ENCODE results near the gene SHISA6.

Gene SHISA6

DNA sequence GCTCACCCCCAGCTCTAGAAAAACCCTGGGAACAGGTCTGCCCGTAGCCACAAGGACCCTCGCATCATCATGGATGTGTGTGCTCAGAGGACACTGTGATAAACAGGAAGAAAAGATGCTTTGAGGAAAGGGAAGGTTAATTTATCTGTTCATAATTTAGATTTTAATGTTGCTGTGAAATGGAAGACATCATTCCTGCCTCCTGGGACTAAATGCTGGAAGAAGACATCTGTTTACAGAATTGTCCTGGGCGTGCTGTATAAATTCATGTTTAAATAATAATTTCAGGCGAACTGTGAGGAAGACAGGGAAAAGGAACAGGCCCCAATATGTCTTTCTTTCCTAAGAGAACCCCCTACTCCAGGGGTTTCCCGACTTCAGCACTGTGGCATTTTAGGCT lies 112.6 kb downstream of the SHISA6 start:
- H2BK120ac ChIP-seq (ENCODE audit: low read depth, low read length) = no peak overlapping the region
- no peak for DNase-seq
- no peaks in the 10 kb centered on the region for H3K4me1 ChIP-seq (ENCODE audit: control insufficient read depth, insufficient read depth, low read depth, low read length)
- no peak overlapping the region for H2AFZ ChIP-seq (ENCODE audit: low read depth, low read length)
- no peak overlapping the region for H3K4ac ChIP-seq (ENCODE audit: low read depth in 1 of 2, low read length in 2 of 2)
- no peak overlapping the region for H3K18ac ChIP-seq (ENCODE audit: low read depth in 1 of 2, low read length in 2 of 2)
- no peak overlapping the region for H2BK12ac ChIP-seq (ENCODE audit: low read length in 2 of 2)
- no peak overlapping the region for H2AK5ac ChIP-seq (ENCODE audit: low read length, severe bottlenecking)
- no peak overlapping the region for H4K8ac ChIP-seq (ENCODE audit: low read length)
- H3K36me3 ChIP-seq (ENCODE audit: control insufficient read depth in 1 of 2, insufficient read depth in 2 of 2, low read depth in 1 of 2, low read length in 2 of 2) = no peaks in the 10 kb centered on the region
- no peak overlapping the region for H3K9ac ChIP-seq (ENCODE audit: low read length)
- no peak overlapping the region for H3K4me3 ChIP-seq (ENCODE audit: insufficient read depth in 1 of 2, low read depth in 1 of 2, low read length in 2 of 2)
- no peak overlapping the region for H2BK15ac ChIP-seq (ENCODE audit: low read depth, poor library complexity, severe bottlenecking)
- H3K9me3 ChIP-seq (ENCODE audit: control insufficient read depth, low read length) = peaks cover 3% of the 10 kb centered on the region
- WGBS = 81% methylated on average over 3 of the region's 5 CpGs
- no peak overlapping the region for H3K27ac ChIP-seq (ENCODE audit: low read length, poor library complexity, severe bottlenecking)
- H3K79me1 ChIP-seq (replicated peaks; ENCODE audit: low read length, poor library complexity, severe bottlenecking) = no peaks in the 10 kb centered on the region
- no peaks in the 10 kb centered on the region for H3K27me3 ChIP-seq (ENCODE audit: control insufficient read depth in 1 of 2, insufficient read depth in 1 of 2, low read length in 2 of 2)
- no peak overlapping the region for H3K4me2 ChIP-seq (ENCODE audit: low read length, poor library complexity, severe bottlenecking)
- H3K14ac ChIP-seq (ENCODE audit: low read length in 2 of 2) = no peak overlapping the region
- no peak overlapping the region for H2BK5ac ChIP-seq (ENCODE audit: low read depth, low read length, poor library complexity, severe bottlenecking)
- H4K91ac ChIP-seq (ENCODE audit: low read length) = no peak overlapping the region
- H3K23ac ChIP-seq (ENCODE audit: low read length in 2 of 2) = no peak overlapping the region

DNA sequence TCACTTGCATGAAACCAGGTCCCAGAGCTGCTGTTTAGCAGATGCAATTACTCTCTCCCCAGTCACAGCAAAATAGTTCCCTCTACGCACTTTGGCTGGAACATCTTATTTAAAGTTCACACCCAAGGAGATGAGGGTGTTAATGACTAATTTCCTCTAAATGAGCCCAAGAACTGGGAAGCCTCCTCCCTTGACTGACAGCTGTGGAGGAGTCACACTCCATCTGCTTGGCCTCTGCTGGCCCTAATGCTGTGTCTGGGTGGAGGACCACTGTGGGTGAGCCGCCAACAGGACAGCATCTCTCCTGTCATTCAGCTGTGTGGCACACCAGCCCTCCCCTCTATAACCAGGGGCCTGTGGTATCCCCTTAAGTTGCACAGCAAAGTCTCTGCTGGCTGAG lies 115.4 kb downstream of the SHISA6 start:
- H3K9ac ChIP-seq (ENCODE audit: low read length) = no peak overlapping the region
- no peak overlapping the region for H4K8ac ChIP-seq (ENCODE audit: low read length)
- no peak overlapping the region for H4K91ac ChIP-seq (ENCODE audit: low read length)
- H3K9me3 ChIP-seq (ENCODE audit: control insufficient read depth, low read length) = peaks cover 3% of the 10 kb centered on the region
- WGBS = no CpG with 5 or more reads among the region's 2 CpGs
- no peaks in the 10 kb centered on the region for H3K27me3 ChIP-seq (ENCODE audit: control insufficient read depth in 1 of 2, insufficient read depth in 1 of 2, low read length in 2 of 2)
- no peak overlapping the region for H3K4ac ChIP-seq (ENCODE audit: low read depth in 1 of 2, low read length in 2 of 2)
- H2AK5ac ChIP-seq (ENCODE audit: low read length, severe bottlenecking) = no peak overlapping the region
- no peaks in the 10 kb centered on the region for H3K4me1 ChIP-seq (ENCODE audit: control insufficient read depth, insufficient read depth, low read depth, low read length)
- no peak overlapping the region for H3K14ac ChIP-seq (ENCODE audit: low read length in 2 of 2)
- H3K36me3 ChIP-seq (ENCODE audit: control insufficient read depth in 1 of 2, insufficient read depth in 2 of 2, low read depth in 1 of 2, low read length in 2 of 2) = no peaks in the 10 kb centered on the region
- no peak overlapping the region for H2BK12ac ChIP-seq (ENCODE audit: low read length in 2 of 2)
- H3K27ac ChIP-seq (ENCODE audit: low read length, poor library complexity, severe bottlenecking) = no peak overlapping the region
- no peaks in the 10 kb centered on the region for H3K79me1 ChIP-seq (replicated peaks; ENCODE audit: low read length, poor library complexity, severe bottlenecking)
- H2BK15ac ChIP-seq (ENCODE audit: low read depth, poor library complexity, severe bottlenecking) = no peak overlapping the region
- H3K4me3 ChIP-seq (ENCODE audit: insufficient read depth in 1 of 2, low read depth in 1 of 2, low read length in 2 of 2) = no peak overlapping the region
- H2BK120ac ChIP-seq (ENCODE audit: low read depth, low read length) = no peak overlapping the region
- DNase-seq = no peak
- no peak overlapping the region for H3K23ac ChIP-seq (ENCODE audit: low read length in 2 of 2)
- no peak overlapping the region for H2AFZ ChIP-seq (ENCODE audit: low read depth, low read length)
- H2BK5ac ChIP-seq (ENCODE audit: low read depth, low read length, poor library complexity, severe bottlenecking) = no peak overlapping the region
- no peak overlapping the region for H3K4me2 ChIP-seq (ENCODE audit: low read length, poor library complexity, severe bottlenecking)
- H3K18ac ChIP-seq (ENCODE audit: low read depth in 1 of 2, low read length in 2 of 2) = no peak overlapping the region

DNA sequence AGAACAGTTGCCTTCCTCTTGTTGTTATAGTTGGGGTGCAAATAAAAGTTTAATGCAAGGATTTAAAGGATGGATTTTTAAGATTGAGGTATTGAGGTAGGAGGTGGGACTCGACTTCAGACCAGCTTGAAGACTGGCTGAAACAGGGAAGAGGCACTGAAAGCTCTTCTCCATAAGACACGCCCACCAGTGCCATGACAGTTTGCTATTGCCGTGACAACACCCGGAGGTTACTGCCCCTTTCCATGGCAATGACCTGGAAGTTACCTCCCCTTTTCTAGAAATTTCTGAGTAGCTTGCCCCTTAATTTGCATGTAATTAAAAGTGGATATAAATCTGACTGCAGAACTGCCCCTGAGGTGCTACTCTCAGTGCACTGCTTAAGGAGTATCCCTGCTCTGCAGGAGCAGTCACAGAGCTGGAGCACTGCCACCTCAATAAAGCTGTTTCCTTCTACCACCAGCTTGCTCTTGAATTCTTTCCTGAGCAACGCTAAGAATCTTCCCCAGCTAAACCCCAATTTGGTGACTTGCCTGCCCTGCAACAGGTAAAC lies 122.6 kb downstream of the SHISA6 start:
- Histone ChIP-seq H3K36me3 (ENCODE audit: control insufficient read depth in 1 of 2, insufficient read depth in 2 of 2, low read depth in 1 of 2, low read length in 2 of 2) (no peaks in the 10 kb centered on the region), H3K18ac (ENCODE audit: low read depth in 1 of 2, low read length in 2 of 2) (no peak overlapping the region), H3K14ac (ENCODE audit: low read length in 2 of 2) (no peak overlapping the region), H3K79me1 (replicated peaks; ENCODE audit: low read length, poor library complexity, severe bottlenecking) (no peaks in the 10 kb centered on the region), H3K4me3 (ENCODE audit: insufficient read depth in 1 of 2, low read depth in 1 of 2, low read length in 2 of 2) (no peak overlapping the region), H3K9ac (ENCODE audit: low read length) (no peak overlapping the region), H3K9me3 (ENCODE audit: control insufficient read depth, low read length) (no peaks in the 10 kb centered on the region), H3K4ac (ENCODE audit: low read depth in 1 of 2, low read length in 2 of 2) (no peak overlapping the region), H2BK12ac (ENCODE audit: low read length in 2 of 2) (no peak overlapping the region), H2BK120ac (ENCODE audit: low read depth, low read length) (no peak overlapping the region), H2BK15ac (ENCODE audit: low read depth, poor library complexity, severe bottlenecking) (no peak overlapping the region), H2AFZ (ENCODE audit: low read depth, low read length) (no peak overlapping the region), H3K4me2 (ENCODE audit: low read length, poor library complexity, severe bottlenecking) (no peak overlapping the region), H3K27me3 (ENCODE audit: control insufficient read depth in 1 of 2, insufficient read depth in 1 of 2, low read length in 2 of 2) (no peaks in the 10 kb centered on the region), H4K91ac (ENCODE audit: low read length) (no peak overlapping the region), H3K4me1 (ENCODE audit: control insufficient read depth, insufficient read depth, low read depth, low read length) (no peaks in the 10 kb centered on the region), H4K8ac (ENCODE audit: low read length) (no peak overlapping the region), H3K27ac (ENCODE audit: low read length, poor library complexity, severe bottlenecking) (no peak overlapping the region), H3K23ac (ENCODE audit: low read length in 2 of 2) (no peak overlapping the region), H2BK5ac (ENCODE audit: low read depth, low read length, poor library complexity, severe bottlenecking) (no peak overlapping the region), H2AK5ac (ENCODE audit: low read length, severe bottlenecking) (no peak overlapping the region)
- no peak for DNase-seq
- 77% methylated on average over 4 of the region's 5 CpGs for WGBS

DNA sequence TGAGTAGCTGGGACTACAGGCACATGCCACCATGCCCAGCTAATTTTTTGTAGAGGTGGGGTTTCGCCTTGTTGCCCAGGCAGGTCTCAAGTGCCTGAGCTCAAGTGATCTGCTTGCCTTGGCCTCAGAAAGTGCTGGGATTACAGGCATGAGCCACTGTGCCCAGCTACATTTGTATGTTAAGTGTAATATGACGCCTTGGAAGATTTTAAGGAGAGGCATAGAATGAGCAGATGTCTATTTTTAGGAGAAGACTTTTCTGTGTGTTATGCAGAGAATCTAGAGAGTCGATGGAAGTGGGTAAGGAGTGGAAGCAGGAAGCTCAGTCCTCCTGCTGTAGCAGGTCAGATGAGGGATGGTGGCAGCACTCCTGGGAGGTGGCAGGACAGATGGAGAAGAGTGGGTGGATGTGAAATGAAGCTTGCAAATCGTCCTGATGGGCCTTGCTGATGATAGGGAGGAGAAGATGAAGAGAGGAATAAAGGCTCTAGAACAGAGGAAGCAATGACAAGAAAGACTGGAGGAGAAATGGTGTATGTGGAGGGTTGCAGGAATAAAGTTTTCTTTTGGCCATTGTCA lies 125.3 kb downstream of the SHISA6 start:
- H4K91ac ChIP-seq (ENCODE audit: low read length) = no peak overlapping the region

More for the DNA sequence above, 125.3 kb downstream of the SHISA6 start:
- Histone ChIP-seq H2BK15ac (ENCODE audit: low read depth, poor library complexity, severe bottlenecking) (no peak overlapping the region), H3K4me1 (ENCODE audit: control insufficient read depth, insufficient read depth, low read depth, low read length) (no peaks in the 10 kb centered on the region), H3K14ac (ENCODE audit: low read length in 2 of 2) (no peak overlapping the region), H2BK120ac (ENCODE audit: low read depth, low read length) (no peak overlapping the region), H3K18ac (ENCODE audit: low read depth in 1 of 2, low read length in 2 of 2) (no peak overlapping the region), H2BK5ac (ENCODE audit: low read depth, low read length, poor library complexity, severe bottlenecking) (no peak overlapping the region), H3K36me3 (ENCODE audit: control insufficient read depth in 1 of 2, insufficient read depth in 2 of 2, low read depth in 1 of 2, low read length in 2 of 2) (no peaks in the 10 kb centered on the region), H2AK5ac (ENCODE audit: low read length, severe bottlenecking) (no peak overlapping the region), H3K79me1 (replicated peaks; ENCODE audit: low read length, poor library complexity, severe bottlenecking) (no peaks in the 10 kb centered on the region), H3K23ac (ENCODE audit: low read length in 2 of 2) (no peak overlapping the region), H3K9ac (ENCODE audit: low read length) (no peak overlapping the region), H3K4me2 (ENCODE audit: low read length, poor library complexity, severe bottlenecking) (no peak overlapping the region), H3K27ac (ENCODE audit: low read length, poor library complexity, severe bottlenecking) (no peak overlapping the region), H3K4me3 (ENCODE audit: insufficient read depth in 1 of 2, low read depth in 1 of 2, low read length in 2 of 2) (no peak overlapping the region), H2AFZ (ENCODE audit: low read depth, low read length) (no peak overlapping the region), H3K4ac (ENCODE audit: low read depth in 1 of 2, low read length in 2 of 2) (no peak overlapping the region), H3K9me3 (ENCODE audit: control insufficient read depth, low read length) (no peaks in the 10 kb centered on the region), H3K27me3 (ENCODE audit: control insufficient read depth in 1 of 2, insufficient read depth in 1 of 2, low read length in 2 of 2) (no peaks in the 10 kb centered on the region), H2BK12ac (ENCODE audit: low read length in 2 of 2) (no peak overlapping the region), H4K8ac (ENCODE audit: low read length) (no peak overlapping the region)
- DNase-seq = no peak
- WGBS = 41% methylated on average over 4 of the region's 4 CpGs
